ENCODE results near the gene SSUH2.

SSUH2 gene

DNA sequence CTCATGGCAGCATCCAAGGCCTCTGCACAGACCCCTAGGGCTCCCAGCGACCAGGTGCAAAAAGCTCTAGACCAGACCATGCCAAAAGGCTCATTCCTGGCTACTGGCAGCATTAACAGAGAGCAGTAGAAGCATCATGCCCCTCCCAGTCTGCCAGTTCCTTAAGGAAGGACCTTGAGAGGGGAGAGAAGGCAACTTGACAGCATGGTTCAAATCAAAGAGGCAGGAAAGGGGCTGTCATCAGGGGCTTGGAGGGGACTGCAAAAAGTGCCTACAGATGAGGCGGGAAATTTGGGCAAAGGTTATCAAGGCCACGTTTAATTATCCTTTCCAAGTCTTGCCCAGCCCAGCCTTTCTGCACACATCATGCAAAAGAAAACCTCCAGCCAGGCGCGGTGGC lies 64.7 kb downstream of the SSUH2 start:
- no peak for DNase-seq (ENCODE audit: low read depth in 2 of 2)

DNA sequence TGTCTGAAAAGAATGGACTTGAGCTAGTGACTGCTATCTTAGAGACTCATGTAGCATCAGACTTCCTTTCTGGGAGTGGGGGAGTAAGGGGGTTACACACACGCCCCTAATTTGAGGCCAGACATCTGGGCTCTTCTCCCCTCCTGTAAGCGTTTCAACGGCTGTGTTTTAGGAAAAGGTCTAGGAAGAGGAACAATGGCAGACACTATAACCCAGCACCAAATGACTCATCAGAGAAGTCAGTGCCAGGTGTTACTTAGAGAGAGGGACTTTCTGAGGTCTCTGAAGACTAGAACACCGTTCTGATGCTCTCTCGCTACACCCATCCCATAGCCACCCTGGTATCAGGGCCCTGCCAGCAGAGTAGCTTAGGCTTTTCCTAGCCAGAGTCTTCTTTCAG lies 65.5 kb downstream of the SSUH2 start:
- DNase-seq (ENCODE audit: low read depth in 2 of 2) = no peak

GRCh38 chr3:8578282-8578681 lies 66.3 kb downstream of the SSUH2 start:
- DNase-seq (ENCODE audit: low read depth in 2 of 2) = no peak

DNA sequence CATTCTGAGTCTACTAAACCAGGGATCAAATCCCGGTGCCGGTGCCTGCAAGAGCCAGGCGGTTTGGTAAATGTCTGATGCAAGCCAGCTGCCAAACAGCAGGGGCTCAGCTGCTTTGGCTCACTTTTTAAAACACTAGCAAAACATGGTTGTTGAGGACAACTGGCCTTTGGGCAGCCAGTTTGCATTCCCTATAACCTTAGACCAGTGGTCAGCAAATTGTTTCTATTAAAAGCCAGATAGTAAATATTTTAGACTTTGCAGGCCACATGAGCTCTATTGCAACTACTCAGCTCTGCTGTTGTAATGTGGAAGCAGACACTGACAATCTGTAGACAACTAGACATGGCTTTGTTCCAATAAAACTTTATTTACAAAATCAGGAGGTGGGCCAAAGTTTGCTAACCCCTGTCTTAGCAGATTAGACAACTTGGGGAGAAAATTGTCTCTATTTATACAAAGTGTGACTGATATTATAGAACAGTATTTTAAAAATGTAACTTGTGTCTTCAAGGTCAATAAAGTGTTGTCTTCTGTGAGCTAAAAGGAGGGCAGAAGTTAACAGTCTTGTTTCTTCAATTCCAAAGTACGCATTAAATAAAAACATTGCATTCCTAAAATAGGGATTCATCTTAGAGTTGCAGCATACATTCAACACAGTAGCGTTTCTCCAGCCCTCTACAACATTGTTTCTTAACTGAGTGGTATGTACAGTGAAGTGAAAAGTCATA lies 67.6 kb downstream of the SSUH2 start:
- peak; percentile 10 to 22 for DNase-seq (ENCODE audit: low read depth in 2 of 2)

GRCh38 chr3:8576436-8576835 lies 68.2 kb downstream of the SSUH2 start:
- no peak for DNase-seq (ENCODE audit: low read depth in 2 of 2)

DNA sequence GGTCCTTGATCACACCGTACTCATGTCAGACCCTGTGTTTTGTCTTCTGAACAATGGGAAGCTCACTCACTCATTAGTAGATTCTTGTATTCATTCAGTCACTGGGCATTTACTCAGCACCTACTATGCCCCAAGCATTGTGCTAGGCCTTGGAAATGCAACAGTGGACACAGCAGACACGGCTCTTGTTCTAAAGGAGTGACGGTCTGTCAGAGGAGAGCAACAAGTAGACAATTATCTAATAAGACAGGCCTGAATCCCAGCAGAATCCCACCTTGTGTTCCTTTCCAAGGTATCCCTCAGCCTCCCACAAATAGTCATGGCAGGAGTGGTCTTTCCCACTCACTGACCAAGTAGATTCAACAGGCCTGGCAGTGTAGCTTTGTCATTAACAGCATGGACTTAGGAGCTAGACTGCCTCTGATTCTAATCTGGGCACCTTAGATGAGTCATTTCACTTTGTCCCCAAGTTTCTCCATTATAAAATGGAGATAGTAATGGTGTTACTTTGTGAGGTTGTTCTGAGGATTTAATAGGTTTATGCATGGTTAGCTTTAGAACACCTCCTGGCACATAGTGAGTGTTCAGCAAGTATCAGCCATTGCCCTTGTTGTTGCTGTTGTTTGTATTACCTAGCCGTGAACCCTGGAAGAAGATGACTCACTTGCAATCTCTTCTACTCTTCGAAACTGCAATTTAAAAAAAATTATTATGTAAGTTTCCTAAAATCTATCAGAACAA lies 69.1 kb downstream of the SSUH2 start:
- DNase-seq (ENCODE audit: low read depth in 2 of 2) = no peak

GRCh38 chr3:8574670-8575322 lies 69.8 kb downstream of the SSUH2 start:
- no peak for DNase-seq (ENCODE audit: low read depth in 2 of 2)

- DNase-seq (ENCODE audit: low read depth in 2 of 2) = no peak
Measured at GRCh38 chr3:8574040-8574669, 70.4 kb downstream of the SSUH2 start.

GRCh38 chr3:8573342-8573926 lies 71.2 kb downstream of the SSUH2 start:
- no peak for DNase-seq (ENCODE audit: low read depth in 2 of 2)

- no peak for DNase-seq (ENCODE audit: low read depth in 2 of 2)
Measured at GRCh38 chr3:8571256-8571655, 73.3 kb downstream of the SSUH2 start.
